Ovary (tissue), 3 donors: ENCODE data around the gene KRT4.

Source experiments
- POLR2A ChIP-seq: fragments of 450-650 bp; IDR thresholded peaks from one replicate; pipeline ENCODE4 v1.6.1; 2017; ENCODE audit warnings: antibody characterized with exemption, mild to moderate bottlenecking, moderate library complexity
- TF ChIP-seq, protein P1 (sequence below), 3 donors: fragments of 450-650 bp in 2 of 3; fragments of 200-600 bp in 1 of 3; IDR thresholded peaks; one replicate each; pipeline versions ENCODE4 v1.5.1 to v1.8.0; 2016 to 2022; ENCODE audit warnings: antibody characterized with exemption in 3 of 3, mild to moderate bottlenecking in 1 of 3
- donor health status: DM: no; HTN: no; CAD: no.

DNA sequence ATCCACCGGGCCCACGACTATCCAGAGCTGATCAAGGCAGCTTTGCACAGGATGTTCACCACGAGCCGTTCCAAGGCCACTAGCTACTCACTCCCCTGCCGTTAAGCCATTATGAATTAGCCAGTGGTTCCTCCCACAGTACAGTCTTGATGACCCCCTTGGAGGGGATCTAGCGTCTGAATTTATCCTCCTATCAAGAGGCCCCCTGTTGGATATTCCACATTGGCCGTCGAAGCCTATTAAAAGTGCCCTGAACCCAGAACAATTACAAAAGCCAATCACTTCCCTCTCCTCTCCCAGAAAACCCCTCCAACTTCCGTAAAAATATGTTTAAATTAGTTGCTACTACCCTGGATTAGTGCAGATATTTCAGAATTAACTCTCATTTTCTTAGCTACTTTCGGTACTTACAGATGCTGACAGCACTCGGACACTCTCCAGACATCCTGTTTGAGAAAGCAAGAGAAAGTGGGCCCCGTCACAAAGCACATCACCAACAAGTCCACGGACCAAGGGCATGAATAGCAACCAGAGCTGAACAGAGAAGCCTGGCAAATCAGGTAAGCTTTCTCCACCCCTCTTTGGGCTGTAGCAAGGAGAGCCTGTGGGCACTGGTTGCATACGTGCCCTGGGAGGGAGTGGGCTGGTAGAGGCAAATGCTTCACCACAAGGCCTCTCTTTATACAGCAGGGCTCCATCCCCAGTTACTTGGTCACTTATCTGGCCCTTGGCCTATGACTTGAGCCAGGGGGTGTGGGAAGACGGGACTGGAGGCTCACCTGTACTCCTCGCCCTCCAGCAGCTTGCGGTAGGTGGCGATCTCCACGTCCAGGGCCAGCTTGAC, 23.3 kb downstream of the KRT4 start:
- TF ChIP-seq, protein P1, sequence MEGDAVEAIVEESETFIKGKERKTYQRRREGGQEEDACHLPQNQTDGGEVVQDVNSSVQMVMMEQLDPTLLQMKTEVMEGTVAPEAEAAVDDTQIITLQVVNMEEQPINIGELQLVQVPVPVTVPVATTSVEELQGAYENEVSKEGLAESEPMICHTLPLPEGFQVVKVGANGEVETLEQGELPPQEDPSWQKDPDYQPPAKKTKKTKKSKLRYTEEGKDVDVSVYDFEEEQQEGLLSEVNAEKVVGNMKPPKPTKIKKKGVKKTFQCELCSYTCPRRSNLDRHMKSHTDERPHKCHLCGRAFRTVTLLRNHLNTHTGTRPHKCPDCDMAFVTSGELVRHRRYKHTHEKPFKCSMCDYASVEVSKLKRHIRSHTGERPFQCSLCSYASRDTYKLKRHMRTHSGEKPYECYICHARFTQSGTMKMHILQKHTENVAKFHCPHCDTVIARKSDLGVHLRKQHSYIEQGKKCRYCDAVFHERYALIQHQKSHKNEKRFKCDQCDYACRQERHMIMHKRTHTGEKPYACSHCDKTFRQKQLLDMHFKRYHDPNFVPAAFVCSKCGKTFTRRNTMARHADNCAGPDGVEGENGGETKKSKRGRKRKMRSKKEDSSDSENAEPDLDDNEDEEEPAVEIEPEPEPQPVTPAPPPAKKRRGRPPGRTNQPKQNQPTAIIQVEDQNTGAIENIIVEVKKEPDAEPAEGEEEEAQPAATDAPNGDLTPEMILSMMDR (IDR thresholded peaks at IDR 0.05), result no peak
- TF ChIP-seq POLR2A, result no peak
